Activated naive CD8-positive, alpha-beta T cell treated with anti-CD3 and anti-CD28 coated beads, Interleukin-2, amount 10 ng/mL, durations not matched to agents 7 days and 5 days (primary cell): ENCODE measurements around the gene LRP6. TPM values are rescaled to one million over a fixed set of nuclear protein-coding genes. Genes with fewer than 3 reads are reported as not detected.

ENCODE experiments used
- ATAC-seq: fragments of 150-1000 bp; cut with Tn5 transposase; one replicate; pipeline ENCODE4 v1.10.0; 2021; ENCODE audit warnings: low read depth, moderate library complexity
- POLR2A ChIA-PET: fragments of 350-600 bp; sonication (Branson Sonifier 250); formaldehyde crosslinking; loops from one replicate; lab custom pipeline; 2021; ENCODE audit warnings: antibody characterized with exemption; lab: Charles Lee
- DNase-seq: peaks from one replicate; pipeline ENCODE4 v3.0.0; 2021
- H3K27ac Mint-ChIP-seq: one replicate; pipeline ENCODE4 v1.8.0; 2022; ENCODE audit warnings: mild to moderate bottlenecking, mixed read lengths
- H3K27me3 Mint-ChIP-seq: one replicate; pipeline ENCODE4 v1.8.0; 2022; ENCODE audit warnings: mild to moderate bottlenecking, moderate library complexity, mixed read lengths
- H3K36me3 Mint-ChIP-seq: one replicate; pipeline ENCODE4 v1.8.0; 2021; ENCODE audit warnings: mild to moderate bottlenecking, mixed read lengths
- H3K4me1 Mint-ChIP-seq: one replicate; pipeline ENCODE4 v1.8.0; 2021; ENCODE audit warnings: mixed read lengths
- H3K4me3 Mint-ChIP-seq: one replicate; pipeline ENCODE4 v1.8.0; 2022; ENCODE audit warnings: mild to moderate bottlenecking, moderate library complexity, mixed read lengths
- H3K9me3 Mint-ChIP-seq: one replicate; pipeline ENCODE4 v1.8.0; 2021; ENCODE audit warnings: mixed read lengths
- total RNA-seq, 2 experiments: library from RNA; stranded (reverse); gene quantifications; one replicate each; pipeline ENCODE4 v1.2.3, GENCODE V29; 2021

The LRP6 gene
- total RNA-seq, 2 experiments from 2014 or later = 0.48 to 1.1 TPM

DNA sequence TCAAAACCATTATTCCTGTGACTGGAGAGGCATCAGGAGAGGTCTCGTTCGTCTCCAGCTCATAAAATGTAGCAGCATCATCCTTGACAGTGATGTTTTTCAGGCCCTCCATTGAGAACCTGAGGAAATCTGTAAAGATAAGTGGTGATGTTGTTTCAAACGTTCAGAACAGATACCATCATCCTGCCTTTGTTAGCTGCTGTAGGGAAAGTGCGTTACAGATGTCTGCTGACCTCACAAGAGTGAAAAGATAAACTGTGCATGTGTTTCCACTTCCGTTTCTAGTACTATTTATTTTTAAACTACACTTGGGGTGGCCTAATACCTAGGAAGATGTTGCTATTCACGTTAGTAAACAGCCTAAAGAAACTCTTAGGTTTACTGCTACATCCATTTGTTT lies 167.7 kb downstream of the LRP6 start:
- Mint-ChIP-seq H3K9me3 (peaks cover 2% of the 10 kb centered on the region), H3K27me3 (peaks cover 6% of the 10 kb centered on the region), H3K36me3 (peaks cover 17% of the 10 kb centered on the region), H3K27ac (no peak overlapping the region), H3K4me3 (no peak overlapping the region), H3K4me1 (no peaks in the 10 kb centered on the region)
- DNase-seq (no peak), ATAC-seq (no peak)
- POLR2A ChIA-PET = no interaction called here

DNA sequence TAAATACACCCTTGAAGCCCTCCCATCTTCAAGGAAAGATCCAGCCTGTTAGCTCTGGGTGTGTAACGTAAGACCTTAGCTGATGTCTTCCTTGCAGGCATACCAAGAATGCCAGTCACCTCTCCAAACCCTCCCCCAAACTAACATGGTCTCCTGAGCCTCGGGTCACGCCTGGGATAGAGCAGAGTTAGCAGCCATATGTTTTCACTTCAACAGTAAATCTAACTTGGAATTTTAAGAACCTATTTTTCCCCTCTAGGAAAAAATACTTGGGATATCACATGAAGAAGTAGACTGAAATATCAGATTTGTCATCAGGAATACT lies 168.2 kb downstream of the LRP6 start:
- Mint-ChIP-seq H3K36me3 (peaks cover 17% of the 10 kb centered on the region), H3K4me3 (no peak overlapping the region), H3K4me1 (no peaks in the 10 kb centered on the region), H3K27ac (no peak overlapping the region), H3K27me3 (peaks cover 6% of the 10 kb centered on the region), H3K9me3 (peaks cover 2% of the 10 kb centered on the region)
- no peak for ATAC-seq
- no peak for DNase-seq
- POLR2A ChIA-PET = no interaction called here

DNA sequence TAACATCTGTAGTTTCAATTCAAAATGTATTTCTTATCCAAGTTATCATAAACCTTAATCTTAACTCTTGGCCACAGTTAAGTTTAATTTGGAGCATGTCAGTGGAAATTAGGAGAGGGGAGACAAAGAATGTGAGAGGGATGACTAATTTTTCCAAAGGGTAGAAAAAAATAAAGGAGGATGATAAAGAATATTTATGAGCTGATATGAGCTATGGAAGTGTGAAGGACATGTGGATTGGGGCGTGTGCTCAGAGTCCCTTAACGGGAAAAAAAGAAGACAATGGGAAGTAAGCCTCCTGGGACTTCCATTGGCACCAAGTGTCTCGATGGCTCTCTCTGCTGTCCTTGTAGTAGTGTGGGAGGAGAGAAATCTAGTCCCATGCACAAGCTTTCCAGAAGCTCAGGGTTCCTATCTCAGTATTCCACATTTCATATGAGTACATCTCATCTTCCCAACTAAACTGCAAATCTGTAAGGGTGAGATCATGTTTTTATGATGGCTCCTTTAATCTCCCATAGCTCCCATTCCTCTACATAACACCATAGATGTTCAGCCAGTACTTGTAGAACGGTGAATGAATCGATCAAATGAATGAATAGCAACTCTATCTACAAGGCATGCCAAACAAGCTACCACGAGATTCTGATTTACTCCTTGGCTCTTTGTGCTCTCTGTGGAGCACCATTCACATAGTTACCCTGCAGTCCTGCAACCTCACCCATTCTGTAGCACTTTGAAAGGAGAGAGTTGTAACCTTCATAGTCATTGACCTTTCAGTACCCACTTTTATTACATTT lies 168.8 kb downstream of the LRP6 start:
- no peak for ATAC-seq
- POLR2A ChIA-PET = no interaction called here
- peaks cover 6% of the 10 kb centered on the region for H3K27me3 Mint-ChIP-seq
- H3K4me3 Mint-ChIP-seq = no peak overlapping the region
- H3K4me1 Mint-ChIP-seq = no peaks in the 10 kb centered on the region
- H3K27ac Mint-ChIP-seq = no peak overlapping the region
- H3K9me3 Mint-ChIP-seq = no peaks in the 10 kb centered on the region
- no peak for DNase-seq
- H3K36me3 Mint-ChIP-seq = peaks cover 16% of the 10 kb centered on the region

DNA sequence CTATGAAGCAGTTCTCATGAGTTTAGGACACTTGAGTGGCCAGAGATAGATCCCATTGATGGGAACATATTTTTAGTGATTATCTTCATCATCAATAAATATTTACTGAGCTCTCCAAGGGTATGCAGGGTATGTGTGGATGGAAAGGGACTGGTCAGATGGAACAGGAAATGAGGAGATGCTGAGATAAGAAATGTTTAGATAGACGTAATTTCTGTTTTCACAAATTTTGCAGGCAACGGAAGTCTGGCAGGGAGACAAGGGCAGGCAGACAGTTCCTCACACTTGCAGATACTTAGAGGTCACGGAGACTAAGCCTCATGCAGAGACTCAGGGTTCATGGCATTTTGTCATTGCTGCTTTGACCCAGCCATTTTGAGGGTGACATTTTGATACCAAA lies 171.8 kb downstream of the LRP6 start:
- POLR2A ChIA-PET = no interaction called here
- Mint-ChIP-seq H3K9me3 (no peaks in the 10 kb centered on the region), H3K27ac (no peak overlapping the region), H3K4me1 (no peaks in the 10 kb centered on the region), H3K36me3 (peaks cover 12% of the 10 kb centered on the region), H3K27me3 (peaks cover 4% of the 10 kb centered on the region), H3K4me3 (no peak overlapping the region)
- DNase-seq = no peak
- ATAC-seq = no peak

DNA sequence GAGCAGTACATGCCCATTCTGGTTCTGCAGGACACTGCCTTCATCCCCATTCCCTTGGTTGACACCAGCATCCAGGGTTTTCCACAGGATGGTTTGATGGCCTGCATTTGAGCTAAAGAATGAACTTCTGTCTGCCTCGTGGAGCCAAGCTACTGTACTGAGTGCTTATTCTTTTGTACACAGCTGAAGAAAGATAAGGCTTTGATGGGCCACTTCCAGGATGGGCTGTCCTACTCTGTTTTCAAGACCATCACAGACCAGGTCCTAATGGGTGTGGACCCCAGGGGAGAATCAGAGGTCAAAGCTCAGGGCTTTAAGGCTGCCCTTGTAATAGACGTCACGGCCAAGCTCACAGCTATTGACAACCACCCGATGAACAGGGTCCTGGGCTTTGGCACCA lies 172.4 kb downstream of the LRP6 start:
- H3K9me3 Mint-ChIP-seq = no peaks in the 10 kb centered on the region
- H3K36me3 Mint-ChIP-seq = peaks cover 12% of the 10 kb centered on the region
- DNase-seq = no peak
- no peaks in the 10 kb centered on the region for H3K4me1 Mint-ChIP-seq
- POLR2A ChIA-PET = no interaction called here
- H3K4me3 Mint-ChIP-seq = no peak overlapping the region
- no peak overlapping the region for H3K27ac Mint-ChIP-seq
- ATAC-seq = no peak
- peaks cover 4% of the 10 kb centered on the region for H3K27me3 Mint-ChIP-seq

DNA sequence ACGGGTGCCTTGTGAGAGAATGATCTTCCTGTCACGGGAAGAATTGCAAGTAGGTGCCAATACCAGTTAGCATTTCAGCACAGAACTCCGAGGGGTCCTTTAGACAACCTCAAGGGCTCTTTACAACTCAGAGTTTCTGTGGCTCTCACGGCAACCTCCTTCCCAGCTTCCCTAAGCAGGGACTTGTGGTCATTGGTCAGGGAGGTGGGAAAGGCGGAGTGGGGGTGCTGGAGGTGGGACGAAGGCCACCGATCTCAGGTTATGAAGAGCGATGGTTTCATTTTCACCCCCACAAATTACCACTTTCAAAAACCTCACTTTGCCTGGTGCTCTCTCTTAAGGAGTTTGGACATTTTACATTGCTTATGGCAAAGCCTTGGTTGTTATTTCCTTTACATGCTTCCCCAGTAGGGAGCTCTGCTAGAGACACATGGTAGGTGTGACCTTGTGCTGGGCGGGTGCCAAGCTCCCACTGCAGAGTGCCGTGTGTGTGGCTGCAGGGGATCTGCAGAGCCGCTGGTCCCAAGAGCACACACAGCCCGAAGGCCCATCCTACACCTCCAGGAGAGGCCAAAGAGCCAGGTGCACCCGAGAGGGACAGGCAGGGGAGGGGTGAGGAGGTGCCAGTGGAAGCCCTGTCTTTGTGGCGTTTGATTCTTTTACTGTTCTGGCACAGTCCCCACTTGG lies 174.7 kb downstream of the LRP6 start:
- no peak for ATAC-seq
- POLR2A ChIA-PET = no interaction called here
- DNase-seq = no peak
- H3K9me3 Mint-ChIP-seq = no peaks in the 10 kb centered on the region
- no peaks in the 10 kb centered on the region for H3K4me1 Mint-ChIP-seq
- peaks cover 4% of the 10 kb centered on the region for H3K27me3 Mint-ChIP-seq
- peaks cover 11% of the 10 kb centered on the region for H3K36me3 Mint-ChIP-seq
- no peak overlapping the region for H3K27ac Mint-ChIP-seq
- H3K4me3 Mint-ChIP-seq = no peak overlapping the region

DNA sequence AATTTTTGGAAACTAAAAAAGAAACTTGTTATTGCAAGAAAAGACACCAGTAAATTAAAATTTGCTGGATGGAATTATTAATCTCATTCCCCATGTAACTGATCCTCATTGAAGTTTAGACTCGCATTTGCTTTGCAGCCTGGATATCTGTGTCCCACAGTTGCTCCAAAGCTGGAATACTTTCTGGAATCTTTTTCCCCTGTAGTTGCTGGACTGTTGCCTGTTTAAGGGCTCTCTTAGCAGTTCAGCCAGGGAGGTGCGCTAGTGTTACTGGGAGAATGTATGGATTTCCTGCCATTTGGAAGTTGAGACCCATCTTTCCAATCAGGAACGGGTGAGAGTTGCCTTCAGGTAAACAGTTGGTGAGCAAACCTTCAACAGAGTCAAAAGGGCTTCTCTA lies 175.8 kb downstream of the LRP6 start:
- Mint-ChIP-seq H3K4me1 (no peaks in the 10 kb centered on the region), H3K27ac (no peak overlapping the region), H3K4me3 (no peak overlapping the region), H3K36me3 (peaks cover 11% of the 10 kb centered on the region), H3K27me3 (peaks cover 4% of the 10 kb centered on the region), H3K9me3 (no peaks in the 10 kb centered on the region)
- DNase-seq (no peak), ATAC-seq (no peak)
- POLR2A ChIA-PET = no interaction called here

DNA sequence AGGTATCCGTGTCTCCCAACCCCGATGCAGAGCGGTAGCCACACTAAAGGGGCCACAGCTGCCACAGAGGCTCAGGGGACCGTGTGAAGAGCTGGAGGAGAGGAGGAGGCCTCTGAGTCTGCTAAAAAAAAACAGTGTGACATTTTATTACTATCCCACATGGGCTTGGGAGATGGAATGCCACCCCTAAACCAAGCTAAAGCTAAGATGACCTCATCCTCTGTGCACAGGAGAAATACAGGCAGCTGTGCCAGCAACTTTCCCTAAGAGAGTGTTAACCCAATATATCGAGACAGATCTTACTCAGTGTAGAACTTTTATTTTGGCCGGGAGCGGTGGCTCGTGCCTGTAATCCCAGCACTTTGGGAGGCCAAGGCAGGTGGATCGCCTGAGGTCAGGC lies 178.1 kb downstream of the LRP6 start:
- ATAC-seq (no peak), DNase-seq (no peak)
- Mint-ChIP-seq H3K27ac (no peak overlapping the region), H3K4me1 (no peaks in the 10 kb centered on the region), H3K4me3 (no peak overlapping the region), H3K27me3 (no peaks in the 10 kb centered on the region), H3K36me3 (no peaks in the 10 kb centered on the region), H3K9me3 (no peaks in the 10 kb centered on the region)
- POLR2A ChIA-PET = no interaction called here

DNA sequence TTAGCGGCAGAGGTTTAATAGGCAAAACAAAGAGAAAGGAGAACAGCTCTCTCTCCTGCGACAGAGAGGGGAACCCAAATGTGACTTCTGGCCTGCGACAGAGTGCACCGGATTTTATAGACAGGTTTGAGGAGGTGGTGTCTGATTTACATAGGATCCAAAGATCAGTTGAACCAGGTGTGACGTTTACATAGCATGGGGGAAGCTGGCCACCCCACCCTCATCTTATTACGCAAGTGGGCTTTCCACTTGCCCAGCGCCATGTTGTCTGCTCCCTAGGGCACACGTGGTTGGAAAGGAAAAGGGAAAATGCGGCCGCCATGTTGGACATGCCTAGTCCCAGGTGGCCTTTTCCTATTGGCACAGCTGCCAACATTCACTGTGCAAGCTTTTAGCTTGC lies 178.7 kb downstream of the LRP6 start:
- Mint-ChIP-seq H3K27ac (no peak overlapping the region), H3K36me3 (no peaks in the 10 kb centered on the region), H3K4me1 (no peaks in the 10 kb centered on the region), H3K9me3 (no peaks in the 10 kb centered on the region), H3K4me3 (no peak overlapping the region), H3K27me3 (no peaks in the 10 kb centered on the region)
- POLR2A ChIA-PET = no interaction called here
- ATAC-seq = no peak
- no peak for DNase-seq

DNA sequence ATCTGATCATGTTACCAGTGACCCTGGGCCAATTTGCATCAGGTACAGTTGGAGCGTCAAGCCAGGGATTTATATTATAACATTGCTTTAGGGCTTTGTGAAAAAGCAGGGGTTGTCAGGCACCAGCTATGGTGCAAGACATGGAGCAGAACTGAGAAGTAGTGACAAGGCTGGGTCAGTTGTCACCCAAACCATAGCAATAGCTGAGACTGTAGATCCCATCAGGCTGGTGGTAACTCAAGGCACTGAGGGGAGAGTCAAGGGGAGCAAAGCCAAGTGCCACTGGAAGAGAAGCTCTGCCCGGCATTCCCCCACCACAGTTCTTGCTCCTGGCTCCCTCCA lies 179.2 kb downstream of the LRP6 start:
- H3K4me3 Mint-ChIP-seq = no peak overlapping the region
- no peaks in the 10 kb centered on the region for H3K4me1 Mint-ChIP-seq
- H3K27ac Mint-ChIP-seq = no peak overlapping the region
- H3K9me3 Mint-ChIP-seq = no peaks in the 10 kb centered on the region
- ATAC-seq = no peak
- DNase-seq = no peak
- H3K36me3 Mint-ChIP-seq = no peaks in the 10 kb centered on the region
- POLR2A ChIA-PET = interaction anchor here (0.6 kb wide), 1 partner anchor 23 kb away, joined by 3 read pairs; no protein-coding TSS in a partner anchor
- no peaks in the 10 kb centered on the region for H3K27me3 Mint-ChIP-seq

DNA sequence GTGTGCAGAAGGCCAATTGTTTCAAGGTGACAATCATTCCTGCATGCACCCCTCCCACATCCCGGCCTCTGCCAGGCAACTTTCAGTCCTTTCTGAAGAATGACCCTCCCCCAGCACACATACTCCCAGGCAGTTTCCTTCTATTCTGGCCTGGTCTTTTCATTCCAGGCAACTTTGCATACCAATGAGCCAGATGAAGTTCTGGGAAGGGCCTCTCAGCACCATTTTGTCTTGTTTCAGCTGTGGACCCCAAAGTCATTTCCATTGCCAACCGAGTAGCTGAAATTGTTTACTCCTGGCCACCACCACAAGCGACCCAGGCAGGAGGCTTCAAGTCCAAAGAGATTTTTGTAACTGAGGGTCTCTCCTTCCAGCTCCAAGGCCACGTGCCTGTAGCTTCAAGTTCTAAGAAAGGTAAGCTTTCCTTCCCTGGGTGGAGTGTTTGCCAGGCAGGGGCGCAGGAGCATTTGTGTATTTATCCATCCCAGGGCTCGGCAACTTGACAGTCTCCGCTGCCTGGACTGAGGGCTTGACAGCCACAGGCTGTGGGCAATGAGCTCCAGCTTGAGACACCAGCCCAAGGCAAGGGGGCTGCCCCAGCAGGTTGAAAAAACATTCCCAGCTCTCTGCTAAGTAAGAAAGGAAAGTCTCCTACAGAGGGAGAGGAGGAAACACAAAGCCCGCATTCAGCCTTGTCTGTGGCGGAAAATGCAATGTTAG lies 179.7 kb downstream of the LRP6 start:
- H3K9me3 Mint-ChIP-seq = no peaks in the 10 kb centered on the region
- DNase-seq = no peak
- no peaks in the 10 kb centered on the region for H3K36me3 Mint-ChIP-seq
- H3K4me1 Mint-ChIP-seq = no peaks in the 10 kb centered on the region
- H3K4me3 Mint-ChIP-seq = no peak overlapping the region
- no peak for ATAC-seq
- H3K27me3 Mint-ChIP-seq = no peaks in the 10 kb centered on the region
- no peak overlapping the region for H3K27ac Mint-ChIP-seq
- POLR2A ChIA-PET = interaction anchor here (0.6 kb wide), 1 partner anchor 23 kb away, joined by 3 read pairs; no protein-coding TSS in a partner anchor

DNA sequence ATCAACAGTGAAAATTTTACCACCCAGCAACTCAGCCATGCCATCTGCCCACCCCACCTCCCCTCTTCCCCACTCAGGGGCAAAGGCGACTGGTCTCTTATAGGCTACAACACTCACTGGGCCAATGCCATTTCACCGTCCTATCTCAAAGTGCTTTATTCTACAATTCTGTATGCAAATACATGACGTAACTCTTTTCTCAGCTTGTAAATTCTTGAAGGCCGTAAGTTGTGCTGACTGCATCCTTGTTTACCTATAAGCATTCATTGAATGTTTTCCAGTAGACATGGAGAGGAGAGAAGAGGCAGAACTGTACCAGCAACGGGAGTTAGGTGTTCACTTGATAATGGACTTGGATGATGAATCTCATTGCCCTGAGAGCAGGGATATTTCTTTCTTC lies 180.5 kb downstream of the LRP6 start:
- Mint-ChIP-seq H3K27me3 (no peaks in the 10 kb centered on the region), H3K9me3 (no peaks in the 10 kb centered on the region), H3K4me1 (peaks cover 2% of the 10 kb centered on the region), H3K27ac (no peak overlapping the region), H3K36me3 (no peaks in the 10 kb centered on the region), H3K4me3 (no peak overlapping the region)
- DNase-seq (no peak), ATAC-seq (no peak)
- POLR2A ChIA-PET = no interaction called here

DNA sequence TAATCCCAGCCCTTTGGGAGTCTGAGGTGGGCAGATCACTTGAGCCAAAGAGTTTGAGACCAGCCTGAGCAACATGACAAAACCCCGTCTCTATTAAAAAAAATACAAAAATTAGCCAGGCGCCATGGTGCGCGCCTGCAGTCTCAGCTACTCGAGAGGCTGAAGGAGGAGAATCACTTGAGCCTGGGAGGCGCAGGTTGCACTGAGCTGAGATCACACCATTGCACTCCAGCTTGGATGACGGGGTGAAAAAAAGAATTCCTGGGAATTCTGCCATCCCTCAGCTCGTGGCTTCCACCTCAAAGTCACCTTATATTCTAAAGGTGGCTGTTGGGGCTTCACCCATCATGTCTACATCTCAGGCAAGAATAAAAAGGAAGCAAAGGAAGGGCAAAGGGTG lies 183.2 kb downstream of the LRP6 start:
- Mint-ChIP-seq H3K36me3 (no peaks in the 10 kb centered on the region), H3K27ac (no peak overlapping the region), H3K4me3 (no peak overlapping the region), H3K27me3 (no peaks in the 10 kb centered on the region), H3K9me3 (no peaks in the 10 kb centered on the region), H3K4me1 (peaks cover 2% of the 10 kb centered on the region)
- DNase-seq (no peak), ATAC-seq (no peak)
- POLR2A ChIA-PET = interaction anchor here (1.0 kb wide), 1 partner anchor 11 kb away, joined by 3 read pairs; no protein-coding TSS in a partner anchor
